CD14-positive monocyte (primary cell): Measurements from ENCODE around the gene PLEKHM3. TPM values are rescaled to one million over a fixed set of nuclear protein-coding genes. Genes with fewer than 3 reads are reported as not detected.

ENCODE experiments used
- DNase-seq, 3 donors: peaks; one replicate each; pipeline ENCODE4 v3.0.0-alpha.2; 2011 to 2022
- H2AFZ ChIP-seq: 2 replicates; pipeline ENCODE4 v1.6.0; 2012; ENCODE audit warnings: mild to moderate bottlenecking, low read depth, low read length, inconsistent platforms; ENCODE audit not compliant: insufficient read depth, poor library complexity, severe bottlenecking
- H3K27ac ChIP-seq, 2 donors: 1 replicate in 1 of 2; 2 replicates in 1 of 2; pipeline ENCODE4 v1.5.1; 2012 to 2013; ENCODE audit warnings: low read length in 2 of 2, control low read depth in 1 of 2, inconsistent platforms in 1 of 2, low read depth in 1 of 2, mild to moderate bottlenecking in 1 of 2
- H3K27me3 ChIP-seq, 2 donors: one replicate each; pipeline versions ENCODE4 v1.6.0 to v1.6.1; 2011 to 2013; ENCODE audit warnings: low read length in 2 of 2; ENCODE audit not compliant: control insufficient read depth in 2 of 2, insufficient read depth in 2 of 2
- H3K36me3 ChIP-seq, 2 donors: replicated peaks in 1 of 2; 1 replicate in 1 of 2; 2 replicates in 1 of 2; pipeline versions ENCODE4 v1.5.1 to v1.6.1; 2012 to 2013; ENCODE audit warnings: low read length in 2 of 2, control low read depth in 1 of 2, inconsistent platforms in 1 of 2, mild to moderate bottlenecking in 1 of 2; ENCODE audit not compliant: insufficient read depth in 2 of 2, control insufficient read depth in 1 of 2
- H3K4me1 ChIP-seq, 2 donors: 1 replicate in 1 of 2; 2 replicates in 1 of 2; pipeline versions ENCODE4 v1.5.1 to v1.6.1; 2012 to 2013; ENCODE audit warnings: low read length in 2 of 2, control low read depth in 1 of 2, inconsistent platforms in 1 of 2, mild to moderate bottlenecking in 1 of 2, moderate library complexity in 1 of 2; ENCODE audit not compliant: insufficient read depth in 2 of 2, control insufficient read depth in 1 of 2
- H3K4me2 ChIP-seq: replicated peaks from 2 replicates; pipeline ENCODE3; 2012; ENCODE audit warnings: low read length, moderate library complexity, mild to moderate bottlenecking; ENCODE audit not compliant: poor library complexity, severe bottlenecking; ENCODE audit errors: extremely low read depth
- H3K4me3 ChIP-seq, 3 experiments: fragments of 200-600 bp in 1 of 3; sonication (generic) in 1 of 3; replicated peaks in 1 of 3; 1 replicate in 2 of 3; 2 replicates in 1 of 3; pipeline ENCODE4 v1.5.1; 2011 to 2013; ENCODE audit warnings: low read length in 3 of 3, mild to moderate bottlenecking in 3 of 3, control low read depth in 2 of 3, low read depth in 2 of 3, inconsistent platforms in 1 of 3, moderate library complexity in 1 of 3
- H3K79me2 ChIP-seq: 2 replicates; pipeline ENCODE4 v1.6.0; 2012; ENCODE audit warnings: mild to moderate bottlenecking, control low read depth, inconsistent platforms, low read length, moderate library complexity; ENCODE audit not compliant: insufficient read depth
- H3K9ac ChIP-seq: 2 replicates; pipeline ENCODE4 v1.6.0; 2017; ENCODE audit warnings: low read length, mild to moderate bottlenecking; ENCODE audit not compliant: insufficient read depth, poor library complexity, severe bottlenecking
- H3K9me3 ChIP-seq, 2 donors: replicated peaks in 1 of 2; 1 replicate in 1 of 2; 2 replicates in 1 of 2; pipeline versions ENCODE4 v1.5.1 to v1.6.1; 2012 to 2013; ENCODE audit warnings: low read length in 2 of 2, control low read depth in 1 of 2; ENCODE audit not compliant: control insufficient read depth in 1 of 2, insufficient read depth in 1 of 2
- H4K20me1 ChIP-seq: 2 replicates; pipeline ENCODE4 v1.6.0; 2012; ENCODE audit warnings: mild to moderate bottlenecking, low read length, control low read depth, moderate library complexity; ENCODE audit not compliant: insufficient read depth
- H3K27ac Mint-ChIP-seq, 7 donors: one replicate each; pipeline ENCODE4 v1.8.0; 2020; ENCODE audit warnings: mild to moderate bottlenecking in 7 of 7, mixed read lengths in 7 of 7, moderate library complexity in 6 of 7, inconsistent platforms in 2 of 7
- H3K27me3 Mint-ChIP-seq, 3 donors: one replicate each; pipeline ENCODE4 v1.8.0; 2021 to 2022; ENCODE audit warnings: low read depth in 3 of 3, mild to moderate bottlenecking in 3 of 3, mixed read lengths in 3 of 3, moderate library complexity in 3 of 3, inconsistent platforms in 1 of 3
- H3K36me3 Mint-ChIP-seq, 2 donors: one replicate each; pipeline ENCODE4 v1.8.0; 2020; ENCODE audit warnings: mixed read lengths in 2 of 2, inconsistent platforms in 1 of 2, mild to moderate bottlenecking in 1 of 2
- H3K4me1 Mint-ChIP-seq: one replicate; pipeline ENCODE4 v1.8.0; 2020; ENCODE audit warnings: mild to moderate bottlenecking, mixed read lengths
- H3K4me3 Mint-ChIP-seq, 2 donors: one replicate each; pipeline ENCODE4 v1.8.0; 2020; ENCODE audit warnings: mild to moderate bottlenecking in 2 of 2, mixed read lengths in 2 of 2, moderate library complexity in 1 of 2
- H3K9me3 Mint-ChIP-seq, 7 donors: one replicate each; pipeline ENCODE4 v1.8.0; 2020 to 2022; ENCODE audit warnings: mixed read lengths in 7 of 7, mild to moderate bottlenecking in 6 of 7, moderate library complexity in 6 of 7, inconsistent platforms in 2 of 7
- CTCF ChIP-seq: fragments of 200-600 bp; IDR thresholded peaks from one replicate; pipeline ENCODE4 v1.8.0; 2022; ENCODE audit warnings: antibody characterized with exemption, mild to moderate bottlenecking
- WGBS: methylation state at CpG from one replicate; pipeline ENCODE4 v1.1.5; 2013; ENCODE audit warnings: missing lambda C conversion rate; ENCODE audit not compliant: insufficient coverage; 5-methylcytosine and 5-hydroxymethylcytosine counted together
- intact Hi-C, 2 donors: fragments of 100-400 bp; cut with micrococcal nuclease; formaldehyde crosslinking; loops; one replicate each; pipeline versions ENCODE4 v1.15.0 to v1.15.1; 2023
- polyA plus RNA-seq, 3 donors: library from polyadenylated mRNA; depleted of rRNA in 1 of 3; unstranded in 2 of 3; stranded (reverse) in 1 of 3; fragments of 300-500 nt in 2 of 3; fragments of >200 nt in 1 of 3; fragmentation: Illumina TruSeq in 2 of 3; gene quantifications; 1 replicate in 2 of 3; 2 replicates in 1 of 3; pipeline ENCODE4 v1.2.3, GENCODE V29; 2012 to 2021

Gene PLEKHM3
- polyA plus RNA-seq, 3 donors, result 3.0 to 8.0 (median 3.0) TPM

DNA sequence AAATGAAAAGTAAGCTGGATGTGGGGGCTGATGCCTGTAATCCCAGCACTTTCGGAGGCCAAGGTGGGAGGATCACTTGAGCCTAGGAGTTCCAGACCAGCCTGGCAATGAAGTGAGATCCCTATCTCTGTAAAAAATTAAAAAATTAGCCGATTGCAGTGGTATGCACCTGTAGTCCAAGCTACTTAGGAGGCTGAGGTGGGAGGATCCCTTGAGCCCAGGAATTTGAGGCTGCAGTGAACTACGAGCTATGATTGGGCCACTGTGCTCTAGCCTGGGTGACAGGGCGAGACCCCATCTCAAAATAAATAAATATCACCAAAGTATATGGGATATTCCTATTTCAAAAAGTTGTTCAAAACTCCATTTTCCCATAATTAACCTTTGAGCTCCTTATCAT lies 154.5 kb downstream of the PLEKHM3 start:
- Histone ChIP-seq H3K27ac (no peak overlapping the region), H4K20me1 (no peaks in the 10 kb centered on the region), H3K27me3 (no peaks in the 10 kb centered on the region), H3K36me3 (no peaks in the 10 kb centered on the region), H2AFZ (no peak overlapping the region), H3K4me1 (peaks cover 21 to 26% of the 10 kb centered on the region in 2 donors), H3K4me3 (no peak overlapping the region), H3K4me2 (no peak overlapping the region), H3K9me3 (no peaks in the 10 kb centered on the region), H3K9ac (no peak overlapping the region), H3K79me2 (no peaks in the 10 kb centered on the region)
- intact Hi-C loops, result no loop called here
- DNase-seq, result no peak
- peak overlapping the region in 1 of 7 donors; percentile 30 for H3K27ac Mint-ChIP-seq
- H3K9me3 Mint-ChIP-seq, result no peaks in the 10 kb centered on the region
- no peak for TF ChIP-seq CTCF
- H3K36me3 Mint-ChIP-seq, result peaks cover 8 to 10% of the 10 kb centered on the region in 2 donors
- no peaks in the 10 kb centered on the region for H3K27me3 Mint-ChIP-seq
- no peak overlapping the region for H3K4me3 Mint-ChIP-seq
- WGBS, result 100% methylated on average over 2 of the region's 4 CpGs
- H3K4me1 Mint-ChIP-seq, result peaks cover 31% of the 10 kb centered on the region

DNA sequence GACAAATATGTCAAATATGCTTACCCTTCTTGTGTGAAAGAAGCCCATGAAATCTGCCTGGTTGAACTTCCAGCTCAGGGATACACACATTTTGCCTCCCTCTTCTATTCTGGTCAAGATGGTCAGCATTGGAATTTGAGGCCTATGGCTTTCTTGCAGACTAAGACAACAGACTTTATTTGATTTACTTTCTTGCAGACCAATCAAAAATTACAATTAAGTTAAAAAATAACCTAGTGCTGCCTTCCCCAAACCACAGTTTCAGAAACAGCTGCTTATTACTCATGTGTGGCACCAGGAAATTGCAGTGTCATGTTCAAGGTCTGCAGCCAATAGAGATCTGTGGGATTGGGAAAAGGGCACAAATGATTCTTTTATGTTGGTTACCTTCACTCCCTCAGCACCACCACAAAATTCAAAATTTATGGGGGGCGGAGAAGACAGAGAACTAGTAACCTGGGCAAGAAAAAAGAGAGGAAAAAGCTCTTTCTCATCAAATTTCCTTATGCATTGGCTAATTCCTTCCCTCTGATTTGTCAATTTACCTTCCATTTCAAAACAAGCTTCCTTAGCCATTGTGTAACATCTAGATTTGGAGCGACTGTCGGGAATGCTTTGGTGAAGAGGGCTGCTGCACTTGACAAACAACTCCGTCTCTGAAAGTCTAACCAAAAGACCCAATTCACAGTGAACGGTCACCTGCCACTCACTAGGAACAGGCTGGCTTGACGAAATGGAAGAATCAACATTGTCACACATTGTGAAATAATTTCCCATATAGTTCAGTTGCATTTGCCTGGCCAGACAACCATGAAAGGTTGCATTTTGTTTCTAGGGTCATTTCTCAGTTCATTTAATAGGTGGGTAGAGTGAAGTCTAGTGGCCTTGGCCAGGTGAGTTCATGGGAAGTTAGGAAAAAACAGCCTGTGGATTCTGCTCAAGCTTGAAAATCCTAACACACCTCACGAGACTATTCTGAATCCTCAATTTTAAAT lies 155.2 kb downstream of the PLEKHM3 start:
- peak; percentile 20 to 62 (median 42) for DNase-seq
- peaks cover 8 to 11% of the 10 kb centered on the region in 2 donors for H3K36me3 Mint-ChIP-seq
- Histone ChIP-seq H4K20me1 (no peaks in the 10 kb centered on the region), H3K4me3 (peak overlapping the region in 1 of 3 experiments; percentile 26), H3K9ac (no peak overlapping the region), H3K4me2 (peak overlapping the region; percentile 47), H3K27me3 (no peaks in the 10 kb centered on the region), H3K9me3 (no peaks in the 10 kb centered on the region), H3K27ac (peak overlapping the region in 1 of 2 donors; percentile 42), H3K79me2 (no peaks in the 10 kb centered on the region), H3K4me1 (peaks cover 21 to 26% of the 10 kb centered on the region in 2 donors), H3K36me3 (no peaks in the 10 kb centered on the region), H2AFZ (no peak overlapping the region)
- H3K27me3 Mint-ChIP-seq, result no peaks in the 10 kb centered on the region
- WGBS, result no CpG with 5 or more reads among the region's 7 CpGs
- peak overlapping the region in 1 of 2 donors; percentile 78 for H3K4me3 Mint-ChIP-seq
- intact Hi-C loops, result no loop called here
- H3K27ac Mint-ChIP-seq, result peak overlapping the region in 5 of 7 donors; percentile 26 to 77 (median 35)
- no peak for TF ChIP-seq CTCF
- no peaks in the 10 kb centered on the region for H3K9me3 Mint-ChIP-seq
- peaks cover 31% of the 10 kb centered on the region for H3K4me1 Mint-ChIP-seq
